B cell (primary cell): ENCODE results near the gene NUDT15.

Experiments
- EZH2 ChIP-seq: IDR thresholded peaks from 2 replicates; pipeline ENCODE4 v1.6.1; 2012; ENCODE audit warnings: borderline replicate concordance, low read depth, mild to moderate bottlenecking, moderate library complexity, low read length; ENCODE audit not compliant: insufficient read depth, poor library complexity, severe bottlenecking
- TF ChIP-seq, protein P1 (sequence below): fragments of 200-600 bp; IDR thresholded peaks from one replicate; pipeline ENCODE4 v1.8.0; 2022; ENCODE audit warnings: antibody characterized with exemption, mild to moderate bottlenecking

DNA sequence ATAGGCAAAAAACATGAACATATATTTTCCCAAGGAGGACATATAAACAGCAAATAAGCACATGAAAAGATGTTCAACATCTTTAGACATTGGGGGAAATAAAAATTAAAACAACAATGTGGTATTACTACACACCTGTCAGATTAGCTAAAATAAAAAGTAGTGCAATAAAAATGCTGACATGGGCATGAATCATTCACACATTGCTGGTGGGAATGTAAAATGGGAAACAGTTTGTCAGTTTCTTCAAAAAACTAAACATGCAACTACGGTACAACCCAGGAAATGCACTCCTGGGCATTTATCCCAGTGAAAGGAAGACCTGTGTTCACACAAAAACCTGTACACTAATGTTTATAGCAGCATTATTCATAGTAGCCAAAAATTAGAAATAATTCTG, 31.1 kb upstream of the NUDT15 start:
- TF ChIP-seq, protein P1, sequence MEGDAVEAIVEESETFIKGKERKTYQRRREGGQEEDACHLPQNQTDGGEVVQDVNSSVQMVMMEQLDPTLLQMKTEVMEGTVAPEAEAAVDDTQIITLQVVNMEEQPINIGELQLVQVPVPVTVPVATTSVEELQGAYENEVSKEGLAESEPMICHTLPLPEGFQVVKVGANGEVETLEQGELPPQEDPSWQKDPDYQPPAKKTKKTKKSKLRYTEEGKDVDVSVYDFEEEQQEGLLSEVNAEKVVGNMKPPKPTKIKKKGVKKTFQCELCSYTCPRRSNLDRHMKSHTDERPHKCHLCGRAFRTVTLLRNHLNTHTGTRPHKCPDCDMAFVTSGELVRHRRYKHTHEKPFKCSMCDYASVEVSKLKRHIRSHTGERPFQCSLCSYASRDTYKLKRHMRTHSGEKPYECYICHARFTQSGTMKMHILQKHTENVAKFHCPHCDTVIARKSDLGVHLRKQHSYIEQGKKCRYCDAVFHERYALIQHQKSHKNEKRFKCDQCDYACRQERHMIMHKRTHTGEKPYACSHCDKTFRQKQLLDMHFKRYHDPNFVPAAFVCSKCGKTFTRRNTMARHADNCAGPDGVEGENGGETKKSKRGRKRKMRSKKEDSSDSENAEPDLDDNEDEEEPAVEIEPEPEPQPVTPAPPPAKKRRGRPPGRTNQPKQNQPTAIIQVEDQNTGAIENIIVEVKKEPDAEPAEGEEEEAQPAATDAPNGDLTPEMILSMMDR: no peak
- TF ChIP-seq EZH2: no peak
